Activated CD4-positive, alpha-beta T cell treated with anti-CD3 and anti-CD28 coated beads, Interleukin-2, Interleukin-4, amounts not matched to agents 100 ng/mL and 50 ng/mL, durations not matched to agents 16 hours and 8 hours (primary cell): ENCODE data around the gene PCK2.

Experiments used
- DNase-seq: peaks from one replicate; pipeline ENCODE4 v3.0.0-alpha.2; 2020; ENCODE audit warnings: low spot score

PCK2 gene

GRCh38 chr14:24075485-24076301, 18.4 kb upstream of the PCK2 start:
- no peak for DNase-seq

- DNase-seq: no peak
Observed at GRCh38 chr14:24076302-24076601, 17.9 kb upstream of the PCK2 start.

GRCh38 chr14:24077086-24077485, 17.0 kb upstream of the PCK2 start:
- DNase-seq: no peak

GRCh38 chr14:24078146-24078545, 16.0 kb upstream of the PCK2 start:
- no peak for DNase-seq

GRCh38 chr14:24079491-24080141, 14.5 kb upstream of the PCK2 start:
- DNase-seq: no peak

- DNase-seq: no peak
Observed at GRCh38 chr14:24080142-24080530, 14.0 kb upstream of the PCK2 start.

GRCh38 chr14:24080888-24081738, 13.0 kb upstream of the PCK2 start:
- peak; percentile 56 for DNase-seq

GRCh38 chr14:24081739-24082211, 12.3 kb upstream of the PCK2 start:
- no peak for DNase-seq

GRCh38 chr14:24082411-24083080, 11.6 kb upstream of the PCK2 start:
- DNase-seq: no peak

- no peak for DNase-seq
Observed at GRCh38 chr14:24083462-24083861, 10.6 kb upstream of the PCK2 start.

GRCh38 chr14:24084440-24084839, 9.7 kb upstream of the PCK2 start:
- DNase-seq: no peak

- DNase-seq: no peak
Observed at GRCh38 chr14:24085215-24085614, 8.9 kb upstream of the PCK2 start.

GRCh38 chr14:24086193-24086955, 7.7 kb upstream of the PCK2 start:
- no peak for DNase-seq

- DNase-seq: no peak
Observed at GRCh38 chr14:24087004-24087403, 7.1 kb upstream of the PCK2 start.

- no peak for DNase-seq
Observed at GRCh38 chr14:24088095-24088494, 6.0 kb upstream of the PCK2 start.

- DNase-seq: no peak
Observed at GRCh38 chr14:24089890-24090289, 4.2 kb upstream of the PCK2 start.

GRCh38 chr14:24092110-24092504, 2.0 kb upstream of the PCK2 start:
- DNase-seq: no peak

- DNase-seq: no peak
Observed at GRCh38 chr14:24092505-24093206, 1.5 kb upstream of the PCK2 start.

GRCh38 chr14:24093207-24093900, 757 bp upstream of the PCK2 start:
- DNase-seq: no peak

GRCh38 chr14:24094841-24095270, 745 bp downstream of the PCK2 start:
- DNase-seq: peak; percentile 4
